GM23338 (cell line): ENCODE data around the gene CNRIP1. TPM values are rescaled to one million over a fixed set of nuclear protein-coding genes. Genes with fewer than 3 reads are reported as not detected.

Source experiments
- ATAC-seq: fragments of 200-7000 bp; cut with Tn5 transposase; 3 replicates; pipeline ENCODE4 v1.9.1; 2020
- DNase-seq: peaks from one replicate; pipeline ENCODE4 v3.0.0-alpha.2; 2015; ENCODE audit warnings: low spot score
- H2AFZ ChIP-seq: fragments of 200-600 bp; sonication (generic); 2 replicates; pipeline ENCODE4 v1.8.0; 2016; ENCODE audit warnings: antibody characterized with exemption, mild to moderate bottlenecking, moderate library complexity
- H3F3A ChIP-seq: fragments of 200-600 bp; sonication (generic); replicated peaks from 2 replicates; pipeline ENCODE4 v1.8.0; 2017; ENCODE audit warnings: antibody characterized with exemption, mixed run types, low read depth
- H3K27ac ChIP-seq: fragments of 200-600 bp; sonication (generic); 2 replicates; pipeline ENCODE4 v1.6.1; 2016; ENCODE audit warnings: low read depth
- H3K27me3 ChIP-seq: fragments of 200-600 bp; sonication (generic); 2 replicates; pipeline ENCODE4 v1.8.0; 2016; ENCODE audit warnings: mild to moderate bottlenecking, mixed run types, moderate library complexity; ENCODE audit not compliant: insufficient read depth
- H3K36me3 ChIP-seq: fragments of 200-600 bp; sonication (generic); 2 replicates; pipeline ENCODE4 v1.8.0; 2016; ENCODE audit warnings: mild to moderate bottlenecking; ENCODE audit not compliant: insufficient read depth
- H3K4me1 ChIP-seq: fragments of 200-600 bp; sonication (generic); 2 replicates; pipeline ENCODE4 v1.8.0; 2016; ENCODE audit warnings: mild to moderate bottlenecking, moderate library complexity; ENCODE audit not compliant: insufficient read depth
- H3K4me2 ChIP-seq: fragments of 200-600 bp; sonication (generic); 2 replicates; pipeline ENCODE4 v1.7.1; 2017; ENCODE audit warnings: mixed run types
- H3K4me3 ChIP-seq: fragments of 200-600 bp; sonication (generic); 2 replicates; pipeline ENCODE4 v1.6.1; 2016; ENCODE audit warnings: mixed run types
- H3K79me2 ChIP-seq: fragments of 200-600 bp; sonication (generic); replicated peaks from 2 replicates; pipeline ENCODE4 v1.8.0; 2017; ENCODE audit warnings: mild to moderate bottlenecking; ENCODE audit not compliant: insufficient read depth
- H3K9me2 ChIP-seq: fragments of 200-600 bp; sonication (generic); 2 replicates; pipeline ENCODE4 v1.8.0; 2017; ENCODE audit not compliant: insufficient read depth
- H4K20me1 ChIP-seq: fragments of 200-600 bp; sonication (generic); replicated peaks from 2 replicates; pipeline ENCODE4 v1.8.0; 2017; ENCODE audit warnings: mild to moderate bottlenecking; ENCODE audit not compliant: insufficient read depth
- H3K27ac Mint-ChIP-seq: 2 replicates; pipeline ENCODE4 v1.8.0; 2020; ENCODE audit warnings: inconsistent platforms, mild to moderate bottlenecking, moderate library complexity, mixed read lengths
- H3K27me3 Mint-ChIP-seq: 3 replicates; pipeline ENCODE4 v1.8.0; 2022; ENCODE audit warnings: low read depth, mild to moderate bottlenecking, moderate library complexity, mixed read lengths, inconsistent platforms; ENCODE audit not compliant: insufficient read depth, poor library complexity
- H3K36me3 Mint-ChIP-seq: 3 replicates; pipeline ENCODE4 v1.8.0; 2021; ENCODE audit warnings: low read depth, mild to moderate bottlenecking, inconsistent platforms, moderate library complexity, mixed read lengths
- H3K4me1 Mint-ChIP-seq: 3 replicates; pipeline ENCODE4 v1.8.0; 2020; ENCODE audit warnings: mild to moderate bottlenecking, inconsistent platforms, mixed read lengths
- H3K4me3 Mint-ChIP-seq: 3 replicates; pipeline ENCODE4 v1.8.0; 2021; ENCODE audit warnings: moderate library complexity, mild to moderate bottlenecking, inconsistent platforms, mixed read lengths
- H3K9me3 Mint-ChIP-seq: 3 replicates; pipeline ENCODE4 v1.8.0; 2020; ENCODE audit warnings: moderate library complexity, mild to moderate bottlenecking, inconsistent platforms, mixed read lengths
- ETS1 ChIP-seq: IDR thresholded peaks from 2 replicates; pipeline ENCODE4 v1.6.1; 2016; ENCODE audit warnings: antibody characterized with exemption
- NANOG ChIP-seq: IDR thresholded peaks from 2 replicates; pipeline ENCODE4 v1.6.1; 2016; ENCODE audit warnings: antibody characterized with exemption, borderline replicate concordance
- POLR2AphosphoS5 ChIP-seq: IDR thresholded peaks from 2 replicates; pipeline ENCODE4 v1.6.1; 2016; ENCODE audit warnings: antibody characterized with exemption, low read depth
- REST ChIP-seq: IDR thresholded peaks from one replicate; pipeline ENCODE4 v1.6.1; 2018; ENCODE audit warnings: antibody characterized with exemption; ENCODE audit not compliant: unreplicated experiment
- STAT1 ChIP-seq: IDR thresholded peaks from one replicate; pipeline ENCODE4 v1.6.1; 2016; ENCODE audit warnings: antibody characterized with exemption; ENCODE audit not compliant: unreplicated experiment
- ZNF331 ChIP-seq: fragments of 250-450 bp; sonication (Bioruptor Pico); IDR thresholded peaks from 2 replicates; pipeline ENCODE4 v1.5.0; 2020; ENCODE audit warnings: low read depth, mild to moderate bottlenecking, moderate library complexity
- polyA plus RNA-seq: library from polyadenylated mRNA; unstranded; fragments of >200 nt; fragmentation: Nextera tagmentation; extraction: Ambion mirVana; gene quantifications from 2 replicates; pipeline ENCODE4 v1.2.1, GENCODE V29; 2016
- total RNA-seq: library from RNA; depleted of rRNA; stranded (reverse); fragments of >200 nt; shearing (Covaris generic); gene quantifications from 2 replicates; pipeline ENCODE4 v1.2.3, GENCODE V29; 2014
- TF ChIP-seq, protein P1 (sequence below): fragments of 250-450 bp; sonication (Bioruptor Pico); IDR thresholded peaks from 2 replicates; pipeline ENCODE4 v1.5.0; 2020; ENCODE audit warnings: mild to moderate bottlenecking, moderate library complexity
- TF ChIP-seq, protein P2 (sequence below), 2 experiments: fragments of 200-600 bp in 1 of 2; sonication (generic) in 1 of 2; conservative IDR thresholded peaks; 2 replicates each; pipeline versions ENCODE4 v1.5.1 to v1.6.1; 2016 to 2017; ENCODE audit warnings: antibody characterized with exemption in 2 of 2, low read depth in 2 of 2, mild to moderate bottlenecking in 2 of 2, moderate library complexity in 1 of 2

The CNRIP1 gene
- total and polyA plus RNA-seq, 2 experiments from 2014 or later: 5.9 to 6.9 TPM

GRCh38 chr2:68352651-68353391 is 33.1 kb upstream of the CNRIP1 start (continued):
- no peak for TF ChIP-seq ETS1
- no peak for TF ChIP-seq ZNF331 (CRISPR knock-in tag)
- TF ChIP-seq, protein P1, sequence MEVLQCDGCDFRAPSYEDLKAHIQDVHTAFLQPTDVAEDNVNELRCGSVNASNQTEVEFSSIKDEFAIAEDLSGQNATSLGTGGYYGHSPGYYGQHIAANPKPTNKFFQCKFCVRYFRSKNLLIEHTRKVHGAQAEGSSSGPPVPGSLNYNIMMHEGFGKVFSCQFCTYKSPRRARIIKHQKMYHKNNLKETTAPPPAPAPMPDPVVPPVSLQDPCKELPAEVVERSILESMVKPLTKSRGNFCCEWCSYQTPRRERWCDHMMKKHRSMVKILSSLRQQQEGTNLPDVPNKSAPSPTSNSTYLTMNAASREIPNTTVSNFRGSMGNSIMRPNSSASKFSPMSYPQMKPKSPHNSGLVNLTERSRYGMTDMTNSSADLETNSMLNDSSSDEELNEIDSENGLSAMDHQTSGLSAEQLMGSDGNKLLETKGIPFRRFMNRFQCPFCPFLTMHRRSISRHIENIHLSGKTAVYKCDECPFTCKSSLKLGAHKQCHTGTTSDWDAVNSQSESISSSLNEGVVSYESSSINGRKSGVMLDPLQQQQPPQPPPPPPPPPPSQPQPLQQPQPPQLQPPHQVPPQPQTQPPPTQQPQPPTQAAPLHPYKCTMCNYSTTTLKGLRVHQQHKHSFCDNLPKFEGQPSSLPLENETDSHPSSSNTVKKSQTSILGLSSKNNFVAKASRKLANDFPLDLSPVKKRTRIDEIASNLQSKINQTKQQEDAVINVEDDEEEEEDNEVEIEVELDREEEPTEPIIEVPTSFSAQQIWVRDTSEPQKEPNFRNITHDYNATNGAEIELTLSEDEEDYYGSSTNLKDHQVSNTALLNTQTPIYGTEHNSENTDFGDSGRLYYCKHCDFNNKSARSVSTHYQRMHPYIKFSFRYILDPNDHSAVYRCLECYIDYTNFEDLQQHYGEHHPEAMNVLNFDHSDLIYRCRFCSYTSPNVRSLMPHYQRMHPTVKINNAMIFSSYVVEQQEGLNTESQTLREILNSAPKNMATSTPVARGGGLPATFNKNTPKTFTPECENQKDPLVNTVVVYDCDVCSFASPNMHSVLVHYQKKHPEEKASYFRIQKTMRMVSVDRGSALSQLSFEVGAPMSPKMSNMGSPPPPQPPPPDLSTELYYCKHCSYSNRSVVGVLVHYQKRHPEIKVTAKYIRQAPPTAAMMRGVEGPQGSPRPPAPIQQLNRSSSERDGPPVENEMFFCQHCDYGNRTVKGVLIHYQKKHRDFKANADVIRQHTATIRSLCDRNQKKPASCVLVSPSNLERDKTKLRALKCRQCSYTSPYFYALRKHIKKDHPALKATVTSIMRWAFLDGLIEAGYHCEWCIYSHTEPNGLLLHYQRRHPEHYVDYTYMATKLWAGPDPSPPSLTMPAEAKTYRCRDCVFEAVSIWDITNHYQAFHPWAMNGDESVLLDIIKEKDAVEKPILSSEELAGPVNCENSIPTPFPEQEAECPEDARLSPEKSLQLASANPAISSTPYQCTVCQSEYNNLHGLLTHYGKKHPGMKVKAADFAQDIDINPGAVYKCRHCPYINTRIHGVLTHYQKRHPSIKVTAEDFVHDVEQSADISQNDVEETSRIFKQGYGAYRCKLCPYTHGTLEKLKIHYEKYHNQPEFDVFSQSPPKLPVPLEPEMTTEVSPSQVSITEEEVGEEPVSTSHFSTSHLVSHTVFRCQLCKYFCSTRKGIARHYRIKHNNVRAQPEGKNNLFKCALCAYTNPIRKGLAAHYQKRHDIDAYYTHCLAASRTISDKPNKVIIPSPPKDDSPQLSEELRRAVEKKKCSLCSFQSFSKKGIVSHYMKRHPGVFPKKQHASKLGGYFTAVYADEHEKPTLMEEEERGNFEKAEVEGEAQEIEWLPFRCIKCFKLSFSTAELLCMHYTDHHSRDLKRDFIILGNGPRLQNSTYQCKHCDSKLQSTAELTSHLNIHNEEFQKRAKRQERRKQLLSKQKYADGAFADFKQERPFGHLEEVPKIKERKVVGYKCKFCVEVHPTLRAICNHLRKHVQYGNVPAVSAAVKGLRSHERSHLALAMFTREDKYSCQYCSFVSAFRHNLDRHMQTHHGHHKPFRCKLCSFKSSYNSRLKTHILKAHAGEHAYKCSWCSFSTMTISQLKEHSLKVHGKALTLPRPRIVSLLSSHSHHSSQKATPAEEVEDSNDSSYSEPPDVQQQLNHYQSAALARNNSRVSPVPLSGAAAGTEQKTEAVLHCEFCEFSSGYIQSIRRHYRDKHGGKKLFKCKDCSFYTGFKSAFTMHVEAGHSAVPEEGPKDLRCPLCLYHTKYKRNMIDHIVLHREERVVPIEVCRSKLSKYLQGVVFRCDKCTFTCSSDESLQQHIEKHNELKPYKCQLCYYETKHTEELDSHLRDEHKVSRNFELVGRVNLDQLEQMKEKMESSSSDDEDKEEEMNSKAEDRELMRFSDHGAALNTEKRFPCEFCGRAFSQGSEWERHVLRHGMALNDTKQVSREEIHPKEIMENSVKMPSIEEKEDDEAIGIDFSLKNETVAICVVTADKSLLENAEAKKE (CRISPR knock-in tag): no peak

DNA sequence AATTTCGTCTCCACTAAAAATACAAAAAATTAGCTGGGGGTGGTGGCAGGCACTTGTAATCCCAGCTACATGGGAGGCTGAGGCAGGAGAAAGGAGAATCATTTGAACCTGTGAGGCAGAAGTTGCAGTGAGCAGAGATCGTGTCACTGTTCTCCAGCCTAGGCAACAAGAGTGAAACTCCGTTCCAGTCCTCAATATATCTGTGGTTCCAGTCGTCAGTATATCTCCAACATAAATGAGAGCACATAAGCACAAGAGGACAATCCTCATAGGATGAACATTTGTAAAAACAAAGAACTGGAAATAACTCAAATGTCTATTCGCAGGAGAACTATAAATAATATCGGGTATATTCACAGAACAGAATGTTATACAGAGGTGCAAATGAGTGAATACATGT is 32.2 kb upstream of the CNRIP1 start:
- no peaks in the 10 kb centered on the region for H3K4me1 ChIP-seq
- no peak overlapping the region for H3K4me3 ChIP-seq
- no peaks in the 10 kb centered on the region for H3K79me2 ChIP-seq
- no peak overlapping the region for H3K4me2 ChIP-seq
- Mint-ChIP-seq H3K9me3 (no peaks in the 10 kb centered on the region), H3K27me3 (no peaks in the 10 kb centered on the region), H3K4me1 (no peaks in the 10 kb centered on the region), H3K36me3 (no peaks in the 10 kb centered on the region), H3K4me3 (no peak overlapping the region), H3K27ac (no peak overlapping the region)
- H2AFZ ChIP-seq: no peak overlapping the region
- DNase-seq (no peak), ATAC-seq (no peak)
- no peaks in the 10 kb centered on the region for H3K27me3 ChIP-seq
- no peaks in the 10 kb centered on the region for H4K20me1 ChIP-seq
- no peaks in the 10 kb centered on the region for H3K36me3 ChIP-seq
- no peaks in the 10 kb centered on the region for H3K9me2 ChIP-seq
- H3K27ac ChIP-seq: no peak overlapping the region
- no peaks in the 10 kb centered on the region for H3F3A ChIP-seq
- no peak for TF ChIP-seq POLR2AphosphoS5
- TF ChIP-seq, protein P2, sequence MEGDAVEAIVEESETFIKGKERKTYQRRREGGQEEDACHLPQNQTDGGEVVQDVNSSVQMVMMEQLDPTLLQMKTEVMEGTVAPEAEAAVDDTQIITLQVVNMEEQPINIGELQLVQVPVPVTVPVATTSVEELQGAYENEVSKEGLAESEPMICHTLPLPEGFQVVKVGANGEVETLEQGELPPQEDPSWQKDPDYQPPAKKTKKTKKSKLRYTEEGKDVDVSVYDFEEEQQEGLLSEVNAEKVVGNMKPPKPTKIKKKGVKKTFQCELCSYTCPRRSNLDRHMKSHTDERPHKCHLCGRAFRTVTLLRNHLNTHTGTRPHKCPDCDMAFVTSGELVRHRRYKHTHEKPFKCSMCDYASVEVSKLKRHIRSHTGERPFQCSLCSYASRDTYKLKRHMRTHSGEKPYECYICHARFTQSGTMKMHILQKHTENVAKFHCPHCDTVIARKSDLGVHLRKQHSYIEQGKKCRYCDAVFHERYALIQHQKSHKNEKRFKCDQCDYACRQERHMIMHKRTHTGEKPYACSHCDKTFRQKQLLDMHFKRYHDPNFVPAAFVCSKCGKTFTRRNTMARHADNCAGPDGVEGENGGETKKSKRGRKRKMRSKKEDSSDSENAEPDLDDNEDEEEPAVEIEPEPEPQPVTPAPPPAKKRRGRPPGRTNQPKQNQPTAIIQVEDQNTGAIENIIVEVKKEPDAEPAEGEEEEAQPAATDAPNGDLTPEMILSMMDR (conservative IDR thresholded peaks at IDR 0.05; ENCODE audit: low read depth in 2 of 2): no peak
- TF ChIP-seq STAT1: no peak
- no peak for TF ChIP-seq REST
- no peak for TF ChIP-seq NANOG
